WTC11 (cell line): ENCODE measurements around the gene ABCA12.

Source experiments
- ELF4 ChIP-seq: sonication (generic); formaldehyde crosslinking; IDR thresholded peaks from 2 replicates; pipeline ENCODE4 v1.8.1; 2022; ENCODE audit warnings: low read depth, mild to moderate bottlenecking, moderate library complexity, missing genetic modification reagents
- SMAD4 ChIP-seq: sonication (generic); formaldehyde crosslinking; IDR thresholded peaks from 2 replicates; pipeline ENCODE4 v1.8.0; 2022; ENCODE audit warnings: mild to moderate bottlenecking, missing genetic modification reagents
- TEAD1 ChIP-seq: sonication (generic); formaldehyde crosslinking; IDR thresholded peaks from 2 replicates; pipeline ENCODE4 v1.8.0; 2022; ENCODE audit warnings: mild to moderate bottlenecking, missing genetic modification reagents
- TF ChIP-seq, protein P1 (sequence below): sonication (generic); formaldehyde crosslinking; IDR thresholded peaks from 2 replicates; pipeline ENCODE4 v1.8.0; 2023; ENCODE audit warnings: missing genetic modification reagents
- TF ChIP-seq, protein P2 (sequence below): sonication (generic); formaldehyde crosslinking; IDR thresholded peaks from 2 replicates; pipeline ENCODE4 v1.8.0; 2022; ENCODE audit warnings: mild to moderate bottlenecking, missing genetic modification reagents
- TF ChIP-seq, protein P3 (sequence below): sonication (generic); formaldehyde crosslinking; conservative IDR thresholded peaks from 2 replicates; pipeline ENCODE4 v1.8.1; 2023; ENCODE audit warnings: mild to moderate bottlenecking, low read depth, missing genetic modification reagents, moderate library complexity
- TF ChIP-seq, protein P4 (sequence below): fragments of 200-600 bp; IDR thresholded peaks from 2 replicates; pipeline ENCODE4 v1.8.0; 2022; ENCODE audit warnings: antibody characterized with exemption

- TF ChIP-seq, protein P1, sequence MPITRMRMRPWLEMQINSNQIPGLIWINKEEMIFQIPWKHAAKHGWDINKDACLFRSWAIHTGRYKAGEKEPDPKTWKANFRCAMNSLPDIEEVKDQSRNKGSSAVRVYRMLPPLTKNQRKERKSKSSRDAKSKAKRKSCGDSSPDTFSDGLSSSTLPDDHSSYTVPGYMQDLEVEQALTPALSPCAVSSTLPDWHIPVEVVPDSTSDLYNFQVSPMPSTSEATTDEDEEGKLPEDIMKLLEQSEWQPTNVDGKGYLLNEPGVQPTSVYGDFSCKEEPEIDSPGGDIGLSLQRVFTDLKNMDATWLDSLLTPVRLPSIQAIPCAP (CRISPR knock-in tag): no peak
- TF ChIP-seq SMAD4 (CRISPR knock-in tag) (no peak), ELF4 (CRISPR knock-in tag) (no peak), TEAD1 (CRISPR knock-in tag) (no peak)
- TF ChIP-seq, protein P2, sequence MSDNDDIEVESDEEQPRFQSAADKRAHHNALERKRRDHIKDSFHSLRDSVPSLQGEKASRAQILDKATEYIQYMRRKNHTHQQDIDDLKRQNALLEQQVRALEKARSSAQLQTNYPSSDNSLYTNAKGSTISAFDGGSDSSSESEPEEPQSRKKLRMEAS (CRISPR knock-in tag): no peak
- TF ChIP-seq, protein P3, sequence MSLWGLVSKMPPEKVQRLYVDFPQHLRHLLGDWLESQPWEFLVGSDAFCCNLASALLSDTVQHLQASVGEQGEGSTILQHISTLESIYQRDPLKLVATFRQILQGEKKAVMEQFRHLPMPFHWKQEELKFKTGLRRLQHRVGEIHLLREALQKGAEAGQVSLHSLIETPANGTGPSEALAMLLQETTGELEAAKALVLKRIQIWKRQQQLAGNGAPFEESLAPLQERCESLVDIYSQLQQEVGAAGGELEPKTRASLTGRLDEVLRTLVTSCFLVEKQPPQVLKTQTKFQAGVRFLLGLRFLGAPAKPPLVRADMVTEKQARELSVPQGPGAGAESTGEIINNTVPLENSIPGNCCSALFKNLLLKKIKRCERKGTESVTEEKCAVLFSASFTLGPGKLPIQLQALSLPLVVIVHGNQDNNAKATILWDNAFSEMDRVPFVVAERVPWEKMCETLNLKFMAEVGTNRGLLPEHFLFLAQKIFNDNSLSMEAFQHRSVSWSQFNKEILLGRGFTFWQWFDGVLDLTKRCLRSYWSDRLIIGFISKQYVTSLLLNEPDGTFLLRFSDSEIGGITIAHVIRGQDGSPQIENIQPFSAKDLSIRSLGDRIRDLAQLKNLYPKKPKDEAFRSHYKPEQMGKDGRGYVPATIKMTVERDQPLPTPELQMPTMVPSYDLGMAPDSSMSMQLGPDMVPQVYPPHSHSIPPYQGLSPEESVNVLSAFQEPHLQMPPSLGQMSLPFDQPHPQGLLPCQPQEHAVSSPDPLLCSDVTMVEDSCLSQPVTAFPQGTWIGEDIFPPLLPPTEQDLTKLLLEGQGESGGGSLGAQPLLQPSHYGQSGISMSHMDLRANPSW (CRISPR knock-in tag): no peak
- TF ChIP-seq, protein P4, sequence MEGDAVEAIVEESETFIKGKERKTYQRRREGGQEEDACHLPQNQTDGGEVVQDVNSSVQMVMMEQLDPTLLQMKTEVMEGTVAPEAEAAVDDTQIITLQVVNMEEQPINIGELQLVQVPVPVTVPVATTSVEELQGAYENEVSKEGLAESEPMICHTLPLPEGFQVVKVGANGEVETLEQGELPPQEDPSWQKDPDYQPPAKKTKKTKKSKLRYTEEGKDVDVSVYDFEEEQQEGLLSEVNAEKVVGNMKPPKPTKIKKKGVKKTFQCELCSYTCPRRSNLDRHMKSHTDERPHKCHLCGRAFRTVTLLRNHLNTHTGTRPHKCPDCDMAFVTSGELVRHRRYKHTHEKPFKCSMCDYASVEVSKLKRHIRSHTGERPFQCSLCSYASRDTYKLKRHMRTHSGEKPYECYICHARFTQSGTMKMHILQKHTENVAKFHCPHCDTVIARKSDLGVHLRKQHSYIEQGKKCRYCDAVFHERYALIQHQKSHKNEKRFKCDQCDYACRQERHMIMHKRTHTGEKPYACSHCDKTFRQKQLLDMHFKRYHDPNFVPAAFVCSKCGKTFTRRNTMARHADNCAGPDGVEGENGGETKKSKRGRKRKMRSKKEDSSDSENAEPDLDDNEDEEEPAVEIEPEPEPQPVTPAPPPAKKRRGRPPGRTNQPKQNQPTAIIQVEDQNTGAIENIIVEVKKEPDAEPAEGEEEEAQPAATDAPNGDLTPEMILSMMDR: no peak
Measured at GRCh38 chr2:215066124-215066523, 72.3 kb downstream of the ABCA12 start.
